ENCODE data around the gene FAN1. TPM values are rescaled to one million over a fixed set of nuclear protein-coding genes. Genes with fewer than 3 reads are reported as not detected.
"Not testable (repeated sequence)": the region's sequence is repeated elsewhere in the genome, so short reads cannot be mapped to it uniquely, and the experiment has no call there.

The FAN1 gene
- total RNA-seq, 6 donors from 2014 or later, result 10.2 to 22.0 (median 14.8) TPM

DNA sequence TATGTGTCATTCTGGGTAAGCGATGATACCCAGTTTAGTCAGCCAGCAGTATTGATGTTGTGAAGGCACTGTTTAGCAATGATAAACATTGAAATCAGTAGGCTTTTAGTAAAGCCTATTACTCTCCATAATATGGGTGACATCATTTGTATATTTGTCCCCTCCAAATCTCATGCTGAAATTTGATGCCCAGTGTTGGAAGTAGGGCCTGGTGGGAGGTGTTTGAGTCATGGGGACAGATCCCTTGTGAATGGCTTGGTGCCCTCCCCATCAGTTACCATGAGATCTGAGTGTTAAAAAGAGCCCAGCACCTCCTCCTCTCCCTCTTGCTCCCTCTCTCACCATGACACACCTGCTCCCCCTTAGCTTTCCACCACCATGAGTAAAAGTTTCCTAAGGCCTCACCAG is 31.4 kb upstream of the FAN1 start:
- 82 to 100% methylated on average over 1 of the region's 1 CpG for WGBS, 2 donors
- ATAC-seq (ENCODE audit: low FRiP score in 2 of 2), result no peak
- Histone ChIP-seq H3K36me3 (no peaks in the 10 kb centered on the region), H3K9me3 (no peaks in the 10 kb centered on the region), H3K4me1 (no peaks in the 10 kb centered on the region), H3K4me3 (no peak overlapping the region), H3K27me3 (no peaks in the 10 kb centered on the region), H3K27ac (no peak overlapping the region)
- no peak for DNase-seq
- TF ChIP-seq, protein P1, sequence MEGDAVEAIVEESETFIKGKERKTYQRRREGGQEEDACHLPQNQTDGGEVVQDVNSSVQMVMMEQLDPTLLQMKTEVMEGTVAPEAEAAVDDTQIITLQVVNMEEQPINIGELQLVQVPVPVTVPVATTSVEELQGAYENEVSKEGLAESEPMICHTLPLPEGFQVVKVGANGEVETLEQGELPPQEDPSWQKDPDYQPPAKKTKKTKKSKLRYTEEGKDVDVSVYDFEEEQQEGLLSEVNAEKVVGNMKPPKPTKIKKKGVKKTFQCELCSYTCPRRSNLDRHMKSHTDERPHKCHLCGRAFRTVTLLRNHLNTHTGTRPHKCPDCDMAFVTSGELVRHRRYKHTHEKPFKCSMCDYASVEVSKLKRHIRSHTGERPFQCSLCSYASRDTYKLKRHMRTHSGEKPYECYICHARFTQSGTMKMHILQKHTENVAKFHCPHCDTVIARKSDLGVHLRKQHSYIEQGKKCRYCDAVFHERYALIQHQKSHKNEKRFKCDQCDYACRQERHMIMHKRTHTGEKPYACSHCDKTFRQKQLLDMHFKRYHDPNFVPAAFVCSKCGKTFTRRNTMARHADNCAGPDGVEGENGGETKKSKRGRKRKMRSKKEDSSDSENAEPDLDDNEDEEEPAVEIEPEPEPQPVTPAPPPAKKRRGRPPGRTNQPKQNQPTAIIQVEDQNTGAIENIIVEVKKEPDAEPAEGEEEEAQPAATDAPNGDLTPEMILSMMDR (IDR thresholded peaks at IDR 0.05), result no peak
- TF ChIP-seq EP300 (IDR thresholded peaks at IDR 0.05), result no peak
- TF ChIP-seq POLR2AphosphoS5 (IDR thresholded peaks at IDR 0.05), result no peak
- no peak for TF ChIP-seq POLR2A (IDR thresholded peaks at IDR 0.05)

DNA sequence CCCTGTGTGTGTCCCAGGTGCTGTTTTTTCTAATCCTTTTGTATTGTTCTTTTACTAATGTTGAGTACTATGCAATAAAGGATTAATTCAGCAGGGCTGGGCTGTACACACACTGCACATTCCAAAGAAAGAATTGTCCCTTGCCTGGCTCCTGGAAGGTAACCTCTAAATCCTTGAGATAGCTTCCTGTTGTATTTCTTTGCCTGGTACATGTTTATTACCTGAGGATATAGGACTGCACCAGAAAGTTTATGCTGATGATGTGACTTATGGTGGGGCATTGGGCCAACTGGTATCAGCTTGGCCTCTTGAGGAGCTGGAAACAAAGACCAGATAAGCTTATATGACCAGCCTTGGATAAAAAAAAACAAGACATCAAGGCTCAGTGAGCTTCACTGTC is 26.6 kb upstream of the FAN1 start:
- TF ChIP-seq POLR2A (IDR thresholded peaks at IDR 0.05), result no peak
- Histone ChIP-seq H3K27ac (no peak overlapping the region), H3K4me1 (no peaks in the 10 kb centered on the region), H3K9me3 (no peaks in the 10 kb centered on the region), H3K27me3 (no peaks in the 10 kb centered on the region), H3K4me3 (no peak overlapping the region), H3K36me3 (no peaks in the 10 kb centered on the region)
- DNase-seq (no peak), ATAC-seq (ENCODE audit: low FRiP score in 2 of 2) (no peak)

DNA sequence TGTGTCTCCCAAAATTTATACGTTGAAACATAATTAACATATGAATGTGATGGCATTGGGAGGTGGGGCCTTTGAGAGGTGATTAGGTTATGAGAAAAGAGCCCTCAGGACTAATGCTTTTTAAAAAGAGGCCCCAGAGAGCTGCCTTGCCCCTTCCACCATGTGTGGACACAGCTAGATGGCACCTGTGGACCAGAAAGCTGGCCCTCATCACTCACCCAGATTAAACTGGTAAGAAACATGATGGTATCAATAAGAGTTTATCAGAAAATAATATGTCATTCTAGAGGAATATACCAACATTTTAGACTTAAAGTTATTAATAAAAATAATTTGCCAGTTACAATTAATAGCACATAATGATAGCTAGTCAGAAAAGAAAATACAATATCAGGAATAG is 25.2 kb upstream of the FAN1 start:
- DNase-seq (no peak), ATAC-seq (ENCODE audit: low FRiP score in 2 of 2) (no peak)
- Histone ChIP-seq H3K36me3 (no peaks in the 10 kb centered on the region), H3K9me3 (no peaks in the 10 kb centered on the region), H3K4me3 (no peak overlapping the region), H3K27ac (no peak overlapping the region), H3K27me3 (no peaks in the 10 kb centered on the region), H3K4me1 (no peaks in the 10 kb centered on the region)
- 62 to 77% methylated on average over 1 of the region's 1 CpG for WGBS, 2 donors
- TF ChIP-seq, protein P1 (IDR thresholded peaks at IDR 0.05), result no peak
- no peak for TF ChIP-seq POLR2A (IDR thresholded peaks at IDR 0.05)

DNA sequence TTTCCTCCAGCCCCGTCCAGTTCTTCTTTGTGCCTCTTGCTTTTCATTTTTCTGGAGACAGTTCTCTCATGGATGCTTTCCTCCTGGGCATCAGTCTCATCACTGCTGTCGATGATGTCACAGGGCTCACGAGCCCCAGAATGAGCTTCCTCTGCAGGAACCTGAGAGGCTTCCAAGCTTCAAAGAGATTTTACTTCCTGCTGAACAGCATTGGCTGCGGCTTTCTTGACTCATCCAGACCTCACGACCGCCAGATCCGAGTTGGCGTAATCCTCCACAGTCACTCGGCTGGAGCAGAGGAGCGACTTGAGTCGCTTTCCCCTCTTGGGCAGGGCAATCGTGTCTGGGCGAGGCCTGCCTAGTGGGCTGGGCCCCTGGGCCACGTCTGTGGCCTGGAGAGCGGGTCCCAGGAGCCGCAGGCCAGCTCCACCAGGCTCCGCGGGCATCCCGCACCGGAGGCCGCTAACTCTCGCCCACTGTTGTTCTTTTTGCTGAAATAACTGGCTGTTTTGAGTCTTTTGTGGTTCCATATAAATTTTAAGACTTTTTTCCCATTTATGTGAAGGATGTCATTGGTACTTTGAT is 20.8 kb upstream of the FAN1 start:
- Histone ChIP-seq H3K4me1 (no peaks in the 10 kb centered on the region), H3K27me3 (no peaks in the 10 kb centered on the region), H3K36me3 (no peaks in the 10 kb centered on the region), H3K27ac (no peak overlapping the region), H3K4me3 (no peak overlapping the region), H3K9me3 (no peaks in the 10 kb centered on the region)
- DNase-seq, result peak in 1 of 2 donors; percentile 70
- TF ChIP-seq POLR2A (IDR thresholded peaks at IDR 0.05) (no peak), EP300 (IDR thresholded peaks at IDR 0.05) (no peak), POLR2AphosphoS5 (IDR thresholded peaks at IDR 0.05) (no peak)
- TF ChIP-seq, protein P1 (IDR thresholded peaks at IDR 0.05), result no peak
- no peak for ATAC-seq (ENCODE audit: low FRiP score in 2 of 2)
- 82 to 87% methylated on average over 10 to 22 of the region's 22 CpGs for WGBS, 2 donors

DNA sequence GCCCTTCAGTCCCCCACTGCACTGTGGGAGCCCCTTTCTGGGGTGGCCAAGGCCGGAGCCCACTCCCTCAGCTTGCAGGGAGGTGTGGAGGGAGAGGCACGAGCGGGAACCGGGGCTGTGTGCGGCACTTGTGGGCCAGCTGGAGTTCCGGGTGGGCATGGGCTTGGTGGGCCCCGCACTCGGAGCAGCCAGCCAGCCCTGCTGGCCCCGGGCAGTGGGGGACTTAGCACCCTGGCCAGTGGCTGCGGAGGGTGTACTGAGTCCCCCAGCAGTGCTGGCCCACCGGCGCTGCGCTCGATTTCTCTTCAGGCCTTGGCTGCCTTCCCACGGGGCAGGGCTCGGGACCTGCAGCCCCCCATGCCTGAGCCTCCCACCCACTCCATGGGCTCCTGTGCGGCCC is 20.0 kb upstream of the FAN1 start:
- 91% methylated on average over 6 of the region's 17 CpGs; no CpG with 5 or more reads in 1 of the 2 donors for WGBS, 2 donors
- ATAC-seq (ENCODE audit: low FRiP score in 2 of 2); H3K4me3 ChIP-seq; H3K4me1 ChIP-seq; H3K27ac ChIP-seq; H3K27me3 ChIP-seq; H3K9me3 ChIP-seq; H3K36me3 ChIP-seq: not testable (repeated sequence)
- peak in 1 of 2 donors; percentile 60 for DNase-seq

DNA sequence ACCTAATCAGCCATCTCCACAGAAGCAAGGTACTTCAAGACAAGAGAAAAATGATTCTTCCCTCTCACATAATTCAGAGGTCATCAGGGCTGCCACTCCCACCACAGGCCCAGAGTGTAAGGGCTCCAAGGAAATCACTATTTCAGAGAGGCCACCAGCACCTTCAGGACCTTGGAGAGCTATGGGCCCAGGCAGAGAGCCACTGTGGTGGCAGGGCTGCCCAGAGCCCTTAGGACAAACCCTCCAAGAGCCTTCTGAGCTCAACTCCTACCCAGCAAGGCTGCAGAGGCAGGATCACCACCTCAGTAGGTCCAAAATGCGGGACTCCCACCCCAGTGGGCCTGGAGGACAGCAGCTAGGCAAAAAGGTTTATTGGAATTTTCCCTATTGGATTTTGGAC is 17.9 kb upstream of the FAN1 start:
- no peaks in the 10 kb centered on the region for H3K4me1 ChIP-seq
- no peak overlapping the region for H3K27ac ChIP-seq
- ATAC-seq (ENCODE audit: low FRiP score in 2 of 2) (no peak), DNase-seq (no peak)
- no peak for TF ChIP-seq POLR2AphosphoS5 (IDR thresholded peaks at IDR 0.05)
- no peaks in the 10 kb centered on the region for H3K27me3 ChIP-seq
- 76 to 77% methylated on average over 1 of the region's 1 CpG for WGBS, 2 donors
- no peaks in the 10 kb centered on the region for H3K36me3 ChIP-seq
- no peak overlapping the region for H3K4me3 ChIP-seq
- no peaks in the 10 kb centered on the region for H3K9me3 ChIP-seq

Data from upper lobe of left lung (tissue), 6 donors.